Neural crest cell (in vitro differentiated cells): ENCODE results near the gene ZFYVE16. TPM values are rescaled to one million over a fixed set of nuclear protein-coding genes. Genes with fewer than 3 reads are reported as not detected.

Experiments used
- DNase-seq: peaks from one replicate; pipeline ENCODE4 v3.0.0; 2021; ENCODE audit warnings: low read depth, mixed read lengths, low spot score
- H3K27ac Mint-ChIP-seq: one replicate; pipeline ENCODE4 v1.8.0; 2021; ENCODE audit warnings: mild to moderate bottlenecking, mixed read lengths; ENCODE audit not compliant: unreplicated experiment
- H3K27me3 Mint-ChIP-seq: 2 replicates; pipeline ENCODE4 v1.8.0; 2021; ENCODE audit warnings: low read depth, mild to moderate bottlenecking, mixed read lengths
- H3K36me3 Mint-ChIP-seq: 2 replicates; pipeline ENCODE4 v1.8.0; 2021; ENCODE audit warnings: low read depth, mild to moderate bottlenecking, mixed read lengths
- H3K4me1 Mint-ChIP-seq: 2 replicates; pipeline ENCODE4 v1.8.0; 2021; ENCODE audit warnings: mixed read lengths
- H3K4me3 Mint-ChIP-seq: one replicate; pipeline ENCODE4 v1.8.0; 2021; ENCODE audit warnings: mild to moderate bottlenecking, mixed read lengths
- H3K9me3 Mint-ChIP-seq: 2 replicates; pipeline ENCODE4 v1.8.0; 2021; ENCODE audit warnings: mixed read lengths
- total RNA-seq: library from RNA; stranded (reverse); gene quantifications from 2 replicates; pipeline ENCODE4 v1.2.1, GENCODE V29; 2021
- TF ChIP-seq, protein P1 (sequence below): fragments of 200-600 bp; sonication (generic); conservative IDR thresholded peaks from 2 replicates; pipeline ENCODE4 v1.5.0; 2021; ENCODE audit warnings: antibody characterized with exemption, mild to moderate bottlenecking

The ZFYVE16 gene
- total RNA-seq, 1 donor from 2014 or later: 71.4 TPM

DNA sequence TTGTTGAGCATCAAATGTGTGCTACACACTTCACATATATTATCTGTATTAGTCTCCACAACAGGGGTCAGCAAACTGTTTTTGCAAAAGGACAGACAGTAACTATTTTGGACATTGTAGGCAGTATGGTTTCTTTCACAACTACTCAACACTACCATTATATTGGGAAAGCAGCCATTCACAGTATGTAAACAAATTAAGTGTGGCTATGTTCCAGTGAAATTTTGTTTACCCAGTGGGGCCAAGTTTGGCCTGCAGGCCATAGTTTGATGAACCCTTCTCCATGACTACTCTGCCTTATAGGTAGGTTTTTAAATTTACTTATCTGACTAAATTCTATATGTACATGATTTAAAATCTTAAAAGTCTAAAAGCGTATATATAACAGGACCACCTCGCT lies 67.1 kb downstream of the ZFYVE16 start:
- Mint-ChIP-seq H3K36me3 (peaks cover 26% of the 10 kb centered on the region), H3K4me3 (no peak overlapping the region), H3K27ac (no peak overlapping the region), H3K4me1 (no peaks in the 10 kb centered on the region), H3K9me3 (peaks cover 3% of the 10 kb centered on the region), H3K27me3 (no peaks in the 10 kb centered on the region)
- no peak for DNase-seq
- TF ChIP-seq, protein P1, sequence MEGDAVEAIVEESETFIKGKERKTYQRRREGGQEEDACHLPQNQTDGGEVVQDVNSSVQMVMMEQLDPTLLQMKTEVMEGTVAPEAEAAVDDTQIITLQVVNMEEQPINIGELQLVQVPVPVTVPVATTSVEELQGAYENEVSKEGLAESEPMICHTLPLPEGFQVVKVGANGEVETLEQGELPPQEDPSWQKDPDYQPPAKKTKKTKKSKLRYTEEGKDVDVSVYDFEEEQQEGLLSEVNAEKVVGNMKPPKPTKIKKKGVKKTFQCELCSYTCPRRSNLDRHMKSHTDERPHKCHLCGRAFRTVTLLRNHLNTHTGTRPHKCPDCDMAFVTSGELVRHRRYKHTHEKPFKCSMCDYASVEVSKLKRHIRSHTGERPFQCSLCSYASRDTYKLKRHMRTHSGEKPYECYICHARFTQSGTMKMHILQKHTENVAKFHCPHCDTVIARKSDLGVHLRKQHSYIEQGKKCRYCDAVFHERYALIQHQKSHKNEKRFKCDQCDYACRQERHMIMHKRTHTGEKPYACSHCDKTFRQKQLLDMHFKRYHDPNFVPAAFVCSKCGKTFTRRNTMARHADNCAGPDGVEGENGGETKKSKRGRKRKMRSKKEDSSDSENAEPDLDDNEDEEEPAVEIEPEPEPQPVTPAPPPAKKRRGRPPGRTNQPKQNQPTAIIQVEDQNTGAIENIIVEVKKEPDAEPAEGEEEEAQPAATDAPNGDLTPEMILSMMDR: no peak

DNA sequence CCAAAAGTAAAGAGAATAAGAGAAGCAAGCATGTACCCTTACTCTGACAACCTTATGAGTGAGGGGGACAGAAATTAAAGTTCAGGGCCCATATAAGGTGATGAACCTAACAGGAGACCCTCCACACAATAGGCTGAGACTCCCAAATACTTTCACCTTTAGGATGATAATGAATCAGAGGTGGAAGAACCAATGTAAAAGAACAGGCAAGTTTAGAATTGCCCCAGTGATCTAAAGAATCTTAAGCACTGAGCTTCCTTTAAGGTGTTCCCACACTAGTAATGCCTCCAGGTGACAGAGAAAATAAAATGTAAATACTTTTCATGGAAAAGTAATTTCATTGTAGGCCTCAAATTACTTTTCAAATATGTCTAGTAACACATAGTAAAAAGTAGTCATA lies 71.8 kb downstream of the ZFYVE16 start:
- H3K9me3 Mint-ChIP-seq: peaks cover 15% of the 10 kb centered on the region
- H3K27ac Mint-ChIP-seq: no peak overlapping the region
- no peak for DNase-seq
- H3K36me3 Mint-ChIP-seq: peaks cover 31% of the 10 kb centered on the region
- peaks cover 5% of the 10 kb centered on the region for H3K4me1 Mint-ChIP-seq
- TF ChIP-seq, protein P1: no peak
- no peaks in the 10 kb centered on the region for H3K27me3 Mint-ChIP-seq
- no peak overlapping the region for H3K4me3 Mint-ChIP-seq

DNA sequence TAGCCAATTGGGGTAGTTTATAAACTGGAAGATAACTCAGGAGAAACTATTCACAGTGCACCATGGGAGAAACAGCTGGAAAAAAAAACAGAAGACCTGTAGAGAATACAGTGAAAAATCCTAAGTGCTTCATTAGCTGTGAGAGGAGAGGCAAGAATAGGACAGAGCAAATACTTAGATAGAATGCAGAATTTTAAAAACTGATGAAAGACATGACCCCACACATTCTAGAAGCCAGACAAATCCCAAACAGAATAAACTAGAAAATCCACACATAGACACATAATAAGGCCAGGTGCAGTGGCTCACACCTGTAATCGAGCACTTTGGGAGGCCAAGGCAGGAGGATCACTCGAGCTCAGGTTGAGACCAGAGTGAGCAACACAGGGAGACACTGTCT lies 72.5 kb downstream of the ZFYVE16 start:
- Mint-ChIP-seq H3K4me3 (no peak overlapping the region), H3K4me1 (peaks cover 5% of the 10 kb centered on the region), H3K9me3 (peaks cover 15% of the 10 kb centered on the region), H3K27ac (no peak overlapping the region), H3K36me3 (peaks cover 33% of the 10 kb centered on the region), H3K27me3 (no peaks in the 10 kb centered on the region)
- TF ChIP-seq, protein P1: no peak
- DNase-seq: no peak

DNA sequence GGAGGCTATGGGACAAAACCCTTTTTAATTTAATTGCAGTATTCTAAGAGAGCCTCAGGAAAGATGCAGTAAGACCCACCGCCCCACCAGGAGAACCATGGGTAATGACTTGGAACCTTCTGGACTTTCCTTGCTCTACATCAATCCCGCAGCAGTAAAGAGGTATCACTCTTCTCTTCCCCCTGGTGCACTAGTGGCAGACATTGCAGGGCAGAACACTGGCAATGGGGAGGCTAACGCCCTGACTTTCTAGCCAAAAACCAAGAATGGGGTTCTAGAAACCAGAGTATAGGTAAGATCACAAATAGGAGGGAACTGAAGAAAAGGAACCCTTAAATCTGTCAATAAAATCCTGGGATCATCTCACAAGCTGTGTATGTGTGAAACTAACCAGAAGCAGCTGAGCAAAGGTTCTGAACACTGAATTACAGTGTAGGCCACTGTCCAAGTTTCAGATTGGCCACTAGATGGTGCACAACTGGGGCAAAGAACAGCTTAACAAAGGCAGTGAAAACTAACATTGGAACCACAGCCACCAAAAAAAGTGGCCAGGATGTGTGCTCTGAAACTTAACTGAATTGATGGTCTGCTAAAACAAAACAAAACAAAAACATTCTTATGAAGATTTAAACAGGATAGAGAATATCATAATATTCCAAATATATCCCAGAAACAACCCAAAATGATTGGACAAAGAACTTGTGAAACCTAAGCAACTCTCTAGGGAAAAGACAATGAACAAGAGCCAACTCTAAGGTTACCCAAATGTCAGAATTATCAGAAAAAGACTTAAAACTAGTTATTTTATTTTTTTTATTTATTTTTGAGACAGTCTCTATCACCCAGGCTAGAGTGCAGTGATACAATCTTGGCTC lies 73.4 kb downstream of the ZFYVE16 start:
- TF ChIP-seq, protein P1: peak; percentile 75
- Mint-ChIP-seq H3K4me3 (peak overlapping the region; percentile 35), H3K27me3 (no peaks in the 10 kb centered on the region), H3K4me1 (peaks cover 6% of the 10 kb centered on the region), H3K36me3 (peaks cover 33% of the 10 kb centered on the region), H3K27ac (no peak overlapping the region), H3K9me3 (peaks cover 15% of the 10 kb centered on the region)
- peak; percentile 8 for DNase-seq

DNA sequence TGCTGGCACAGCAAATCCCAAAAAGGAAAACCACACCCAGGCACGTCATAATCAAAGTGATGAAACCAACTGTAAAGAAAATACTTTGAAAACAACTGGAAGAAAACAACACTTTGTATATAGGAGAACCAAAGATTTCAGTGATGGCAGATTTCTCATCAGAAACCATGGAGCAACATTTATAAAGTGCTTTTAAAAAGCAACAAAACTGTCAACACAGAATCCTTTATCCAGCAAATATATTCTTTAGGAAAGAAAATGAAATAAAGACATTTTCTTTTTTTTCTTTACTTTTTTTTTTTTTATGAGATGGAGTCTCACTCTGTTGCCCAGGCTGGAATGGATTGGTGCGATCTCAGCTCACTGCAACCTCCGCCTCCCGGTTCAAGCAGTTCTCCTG lies 74.7 kb downstream of the ZFYVE16 start:
- Mint-ChIP-seq H3K9me3 (peaks cover 15% of the 10 kb centered on the region), H3K27ac (no peak overlapping the region), H3K36me3 (peaks cover 33% of the 10 kb centered on the region), H3K4me3 (no peak overlapping the region), H3K4me1 (peaks cover 16% of the 10 kb centered on the region), H3K27me3 (peaks cover 5% of the 10 kb centered on the region)
- TF ChIP-seq, protein P1: no peak
- DNase-seq: no peak
